Measurements from ENCODE around the gene CALM3. TPM values are rescaled to one million over a fixed set of nuclear protein-coding genes. Genes with fewer than 3 reads are reported as not detected.

CALM3 gene
- total RNA-seq, 1 donor from 2014 or later: 181 TPM

GRCh38 chr19:46648961-46649960 is 48.1 kb downstream of the CALM3 start:
- no peak overlapping the region for H3K4me3 ChIP-seq (ENCODE audit: low read depth, low read length)
- no peak for DNase-seq (ENCODE audit: low read depth)
- TF ChIP-seq CTCF (conservative IDR thresholded peaks at IDR 0.05; ENCODE audit: low read depth, low read length): no peak

GRCh38 chr19:46650445-46650844 is 49.3 kb downstream of the CALM3 start:
- no peak overlapping the region for H3K4me3 ChIP-seq (ENCODE audit: low read depth, low read length)
- no peak for DNase-seq (ENCODE audit: low read depth)
- no peak for TF ChIP-seq CTCF (conservative IDR thresholded peaks at IDR 0.05; ENCODE audit: low read depth, low read length)

- DNase-seq (ENCODE audit: low read depth): no peak
- H3K4me3 ChIP-seq (ENCODE audit: low read depth, low read length): no peak overlapping the region
- no peak for TF ChIP-seq CTCF (conservative IDR thresholded peaks at IDR 0.05; ENCODE audit: low read depth, low read length)
Measured at GRCh38 chr19:46654621-46655152, 53.6 kb downstream of the CALM3 start.

GRCh38 chr19:46656541-46656940 is 55.4 kb downstream of the CALM3 start:
- no peak overlapping the region for H3K4me3 ChIP-seq (ENCODE audit: low read depth, low read length)
- TF ChIP-seq CTCF (conservative IDR thresholded peaks at IDR 0.05; ENCODE audit: low read depth, low read length): no peak
- no peak for DNase-seq (ENCODE audit: low read depth)

GRCh38 chr19:46659151-46660007 is 58.2 kb downstream of the CALM3 start:
- no peak overlapping the region for H3K4me3 ChIP-seq (ENCODE audit: low read depth, low read length)
- no peak for TF ChIP-seq CTCF (conservative IDR thresholded peaks at IDR 0.05; ENCODE audit: low read depth, low read length)
- no peak for DNase-seq (ENCODE audit: low read depth)

- H3K4me3 ChIP-seq (ENCODE audit: low read depth, low read length): no peak overlapping the region
- DNase-seq (ENCODE audit: low read depth): no peak
- TF ChIP-seq CTCF (conservative IDR thresholded peaks at IDR 0.05; ENCODE audit: low read depth, low read length): no peak
Measured at GRCh38 chr19:46660008-46660517, 58.9 kb downstream of the CALM3 start.

Other genes starting within 250 kb of the CALM3 start
- gene CCDC8, start 187.8 kb upstream of the CALM3 start, total RNA-seq: 14.0 and 14.1 TPM in 2 replicates
- gene PNMA8C, start 172.4 kb upstream of the CALM3 start, total RNA-seq: 0.14 TPM in 1 of 2 replicates, not detected in the other
- 4.3 and 7.4 TPM in 2 replicates for gene PNMA8A, start 129.8 kb upstream of the CALM3 start, total RNA-seq
- gene PNMA8B, start 105.5 kb upstream of the CALM3 start, total RNA-seq: 0.36 and 0.92 TPM in 2 replicates
- 0.07 and 0.58 TPM in 2 replicates for gene PTGIR, start 23.8 kb downstream of the CALM3 start, total RNA-seq
- gene GNG8, start 34.9 kb downstream of the CALM3 start, total RNA-seq: not detected in 2 replicates
- not detected in 2 replicates for gene DACT3, start 59.9 kb downstream of the CALM3 start, total RNA-seq
- 28.4 and 36.8 TPM in 2 replicates for gene PRKD2, start 115.8 kb downstream of the CALM3 start, total RNA-seq
- gene FKRP, start 144.7 kb downstream of the CALM3 start, total RNA-seq: 20.3 and 27.8 TPM in 2 replicates
- 62.1 and 95.0 TPM in 2 replicates for gene STRN4, start 145.1 kb downstream of the CALM3 start, total RNA-seq
- gene SLC1A5, start 187.3 kb downstream of the CALM3 start, total RNA-seq: 85.1 and 197 TPM in 2 replicates
- 172 and 288 TPM in 2 replicates for gene AP2S1, start 249.5 kb downstream of the CALM3 start, total RNA-seq